DMS114 treated with DMSO at 0.1 percent for 48 hours (cell line): ENCODE measurements around the gene MAB21L1.

Source experiments
- DNase-seq: peaks from one replicate; lab custom pipeline; 2025; ENCODE audit not compliant: unreplicated experiment; lab: John Stamatoyannopoulos, UW

Gene MAB21L1

DNA sequence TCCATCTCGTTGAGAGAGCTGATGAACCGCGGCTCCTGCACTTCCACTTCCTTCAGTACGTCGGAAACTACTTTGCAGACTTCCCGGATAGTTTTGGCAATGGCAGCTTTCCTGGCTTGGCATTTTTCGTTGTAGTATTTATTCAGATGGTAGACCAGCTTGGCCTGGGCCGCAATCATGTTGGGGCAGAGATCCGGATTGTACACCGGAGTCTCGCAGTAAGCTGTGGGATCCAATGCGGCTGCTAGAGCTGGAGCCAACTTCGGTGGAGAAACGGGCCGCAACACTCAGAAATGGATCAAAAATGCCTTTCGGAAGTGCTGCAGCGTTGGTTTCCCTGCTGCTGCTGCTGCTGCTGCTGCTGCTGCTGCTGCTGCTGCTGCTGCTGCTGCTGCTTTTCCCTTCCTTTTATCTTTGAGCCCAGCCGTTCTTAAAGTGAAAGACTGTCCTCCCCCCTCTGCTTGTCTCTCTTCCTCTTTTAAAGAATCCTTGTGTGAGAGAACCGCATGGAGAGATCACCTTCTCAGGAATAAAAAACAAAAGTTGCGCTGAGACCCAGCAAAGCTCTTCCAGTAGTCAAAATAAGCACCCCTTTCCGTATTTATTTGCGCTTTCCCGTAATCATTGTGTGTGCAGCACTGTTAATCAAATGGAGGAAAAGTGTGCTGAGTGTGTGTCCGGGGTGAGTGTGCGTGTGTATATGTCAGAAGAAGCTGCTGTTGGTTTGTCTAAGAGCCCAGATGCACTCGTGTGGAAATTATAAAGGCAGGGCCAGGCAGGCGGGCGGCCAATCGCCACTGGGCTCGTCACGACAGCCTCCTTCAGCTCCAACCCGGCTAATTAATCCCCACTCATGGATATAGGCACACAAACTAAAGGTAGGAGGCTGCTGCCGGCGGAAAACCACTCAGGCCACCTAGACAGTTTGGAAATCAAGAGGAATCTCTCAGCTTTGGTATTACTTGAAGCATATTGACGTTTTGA is at the start of gene MAB21L1:
Gene MAB21L1, minus strand, starts transcription at position 730 of the 984 bp plus-strand sequence. Its CDS starts 551 bp downstream, at position 179.
- no peak for DNase-seq

DNA sequence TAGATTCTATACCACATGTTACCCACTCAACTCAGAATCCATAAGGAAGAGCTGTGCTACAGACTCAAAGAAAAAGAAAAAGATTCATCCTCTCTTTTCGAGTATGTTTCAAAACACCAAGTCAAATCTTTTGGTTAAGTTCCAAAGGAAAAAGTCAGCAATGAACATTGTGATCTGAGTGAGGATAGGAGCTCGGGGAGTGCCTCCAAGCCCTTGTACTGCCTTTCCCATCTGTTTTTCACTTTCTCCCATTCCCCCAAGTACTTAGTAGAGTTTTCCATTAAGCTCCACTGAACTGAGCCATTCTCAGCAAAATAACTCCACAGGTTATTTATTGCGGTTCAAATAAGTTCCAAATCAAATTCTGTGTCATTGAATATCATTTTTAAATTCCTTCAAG is 47.7 kb upstream of the MAB21L1 start:
- no peak for DNase-seq

DNA sequence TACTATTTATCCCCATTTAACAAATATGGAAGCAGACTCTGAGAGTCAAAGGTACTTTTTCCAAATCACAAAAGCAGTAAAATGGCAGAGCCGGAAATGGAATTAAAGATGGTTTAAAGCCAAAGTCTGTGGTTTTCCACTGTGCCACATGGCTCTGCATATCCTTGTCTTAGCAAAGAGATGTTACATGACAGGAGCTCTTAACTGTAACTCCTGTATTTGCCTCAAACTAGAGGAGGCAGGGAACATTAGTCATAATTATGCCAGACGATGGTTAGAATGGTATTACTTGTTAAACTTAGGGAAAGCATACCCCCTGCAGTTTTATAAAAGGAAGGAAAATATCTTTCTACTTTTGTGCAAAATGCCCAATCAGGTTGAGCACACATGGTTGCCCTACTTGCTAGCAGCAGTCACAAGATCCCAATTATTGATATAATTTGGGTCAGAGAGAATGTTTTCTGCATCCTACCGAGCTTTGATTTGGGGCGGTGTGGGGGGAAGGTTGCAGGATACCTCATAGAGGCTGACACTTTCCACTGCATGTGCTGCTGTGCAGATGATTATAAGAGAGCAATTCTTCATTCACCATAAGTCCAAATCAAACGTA is 42.0 kb upstream of the MAB21L1 start:
- DNase-seq = no peak

DNA sequence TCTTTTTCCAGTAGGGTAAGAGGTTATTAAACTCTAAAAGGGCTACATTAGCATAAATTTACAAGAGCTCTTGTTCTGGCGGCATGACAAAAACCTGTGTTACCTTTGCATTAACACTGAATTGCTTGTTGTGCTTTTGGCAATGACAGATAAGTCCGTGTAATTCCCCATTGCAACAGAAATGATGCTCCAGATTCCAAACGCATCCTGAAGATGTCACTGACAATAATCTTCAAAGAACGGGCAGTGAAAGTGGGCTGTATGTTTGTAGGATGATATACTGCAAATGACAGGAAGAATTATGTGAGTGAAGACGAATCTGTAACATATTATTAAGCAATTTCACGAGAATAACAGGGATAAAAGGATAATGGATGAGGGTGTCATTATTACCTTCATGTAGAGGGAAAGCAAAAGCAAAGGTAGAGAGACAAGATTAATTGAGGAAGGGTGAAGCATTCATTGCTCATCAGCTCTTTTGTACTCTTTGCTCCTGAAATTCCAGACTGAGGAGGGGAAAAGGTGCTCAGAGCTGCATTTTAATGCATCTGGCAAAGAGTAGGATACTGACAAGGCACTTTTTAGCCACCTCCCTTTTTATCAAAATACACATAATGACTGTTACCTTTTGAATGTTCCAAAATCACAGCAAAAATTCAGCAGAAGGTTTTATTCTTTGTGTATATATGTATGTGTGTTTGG is 38.5 kb upstream of the MAB21L1 start:
- DNase-seq = no peak

DNA sequence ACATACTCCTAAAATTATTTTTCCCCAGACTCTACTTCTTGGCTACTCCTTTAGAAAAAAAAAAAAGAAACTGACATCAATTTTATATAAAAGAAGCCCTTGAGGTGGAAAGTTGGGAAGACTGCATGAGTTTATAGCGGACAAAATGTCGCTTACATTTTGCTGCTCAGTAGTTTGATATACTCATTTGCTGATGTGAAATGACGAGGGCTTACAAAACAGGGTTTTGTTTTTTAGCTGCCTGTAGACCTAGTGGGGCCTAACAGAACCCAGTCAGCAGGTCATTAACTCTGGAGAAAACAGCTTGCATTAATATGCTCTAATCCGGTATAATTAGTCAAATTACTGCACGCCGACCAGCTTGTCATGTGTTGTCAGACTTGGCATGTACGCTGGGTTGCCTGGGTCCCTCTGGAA is 37.6 kb upstream of the MAB21L1 start:
- no peak for DNase-seq

DNA sequence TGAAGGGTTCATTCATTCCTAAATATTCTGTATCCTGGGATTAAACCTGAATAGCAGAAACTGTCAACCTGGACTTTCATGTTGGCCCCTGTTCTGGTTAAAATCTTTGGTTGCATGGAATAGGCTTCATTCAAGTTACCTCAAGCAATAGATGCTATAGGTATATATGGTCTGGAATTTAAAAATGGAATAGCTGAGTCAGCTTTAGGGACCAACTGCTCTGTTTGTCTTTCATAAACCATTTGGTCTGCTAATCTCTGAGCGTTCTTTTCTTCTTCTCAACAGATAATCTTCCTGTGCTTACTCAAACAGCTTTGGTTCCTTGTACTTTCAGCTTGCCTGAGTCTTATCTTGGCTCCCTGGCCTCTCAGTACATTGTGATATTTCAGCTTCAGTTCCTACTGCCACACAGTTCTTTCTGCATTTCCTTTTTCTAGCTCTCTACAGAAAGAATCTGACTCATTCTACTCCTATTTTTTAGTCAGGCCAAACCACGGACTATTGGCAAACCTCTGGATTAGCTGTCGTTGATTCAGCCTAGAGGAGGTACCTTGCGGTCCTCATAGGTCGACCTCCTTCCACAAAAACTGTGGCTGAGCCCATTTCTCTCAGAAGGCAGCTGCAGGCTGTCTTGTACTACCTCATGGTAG is 35.9 kb upstream of the MAB21L1 start:
- DNase-seq = no peak

DNA sequence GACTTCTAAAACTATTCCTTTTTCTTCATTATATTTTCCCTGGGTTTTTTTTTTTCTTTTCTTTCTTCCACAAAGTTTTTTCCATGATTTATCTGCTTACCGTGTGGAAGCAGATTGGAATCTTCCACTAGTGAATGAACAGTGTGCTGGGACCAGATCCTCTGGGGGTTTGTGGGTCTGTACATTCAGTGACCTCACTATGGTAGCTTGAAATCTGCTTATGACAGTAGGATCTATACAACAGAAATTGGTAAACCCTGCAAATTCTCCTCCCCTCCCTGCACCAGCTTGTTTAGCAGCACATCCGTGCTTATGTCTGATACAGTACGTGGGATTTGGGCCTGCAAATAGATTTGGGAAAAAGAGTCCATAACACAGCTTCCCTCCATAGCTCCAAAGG is 26.0 kb upstream of the MAB21L1 start:
- no peak for DNase-seq

DNA sequence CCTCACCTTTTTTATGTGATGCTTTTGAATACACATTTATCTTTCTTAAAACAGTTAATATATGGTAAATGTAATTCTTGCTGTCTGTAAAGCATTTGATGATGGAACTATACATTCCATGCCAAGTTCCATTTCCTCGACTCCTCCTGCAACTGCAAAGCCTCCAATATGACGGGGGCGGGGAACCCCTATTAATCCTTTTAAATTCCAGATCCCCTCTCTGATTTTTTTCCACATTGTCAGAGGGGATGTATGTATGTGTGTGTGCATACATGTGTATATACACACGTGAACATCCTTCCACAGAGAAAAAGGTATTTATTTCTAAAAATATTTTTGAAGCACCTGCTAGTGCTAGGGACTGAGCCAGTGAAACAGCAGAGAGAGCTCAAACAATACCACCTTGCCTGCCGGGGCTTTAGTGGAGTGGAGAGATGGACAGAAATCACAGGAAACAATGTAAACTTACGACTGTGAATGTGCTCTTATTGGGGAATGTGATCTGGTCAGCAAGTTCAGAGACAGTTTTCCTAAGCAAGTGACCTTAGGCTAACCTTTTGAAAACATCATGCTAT is 25.3 kb upstream of the MAB21L1 start:
- no peak for DNase-seq

DNA sequence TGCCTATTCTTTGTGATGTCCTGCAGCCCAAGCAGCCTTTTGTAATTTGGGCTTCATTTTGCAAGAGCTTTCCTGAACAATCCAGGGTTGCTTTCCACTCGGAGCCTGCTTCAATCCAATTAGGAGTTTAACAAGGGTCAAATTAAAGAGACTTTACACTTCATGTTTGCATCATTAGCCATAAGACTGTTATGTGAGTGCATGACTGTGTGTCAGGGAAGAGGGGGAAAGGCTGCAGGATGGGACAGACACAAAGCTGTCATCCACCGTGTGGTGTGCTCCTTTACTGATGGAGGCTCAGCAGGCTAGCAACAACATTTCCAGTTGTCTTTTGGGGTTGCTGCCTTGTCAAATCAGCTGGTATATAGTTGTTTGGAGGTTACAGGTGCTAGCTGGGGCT is 23.7 kb upstream of the MAB21L1 start:
- DNase-seq = no peak

DNA sequence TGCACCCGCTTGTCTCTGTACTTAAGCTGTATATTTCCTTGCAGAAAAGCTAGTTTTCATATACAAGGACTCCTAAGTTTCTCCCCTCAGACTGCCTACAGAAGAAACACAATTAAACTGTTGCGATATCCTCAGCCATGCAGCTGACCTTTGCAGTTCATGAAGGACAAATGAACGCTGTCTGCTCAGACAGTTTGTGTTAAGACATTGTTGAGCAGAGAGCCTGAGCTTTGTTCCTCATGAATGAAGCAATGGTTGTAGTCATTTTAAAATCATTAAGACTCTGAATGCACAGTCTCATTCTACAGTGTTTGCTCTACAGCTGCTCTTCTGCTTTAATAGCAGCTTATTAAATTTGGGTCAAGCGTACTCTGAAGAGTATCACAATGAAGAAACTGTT is 23.2 kb upstream of the MAB21L1 start:
- DNase-seq = no peak

DNA sequence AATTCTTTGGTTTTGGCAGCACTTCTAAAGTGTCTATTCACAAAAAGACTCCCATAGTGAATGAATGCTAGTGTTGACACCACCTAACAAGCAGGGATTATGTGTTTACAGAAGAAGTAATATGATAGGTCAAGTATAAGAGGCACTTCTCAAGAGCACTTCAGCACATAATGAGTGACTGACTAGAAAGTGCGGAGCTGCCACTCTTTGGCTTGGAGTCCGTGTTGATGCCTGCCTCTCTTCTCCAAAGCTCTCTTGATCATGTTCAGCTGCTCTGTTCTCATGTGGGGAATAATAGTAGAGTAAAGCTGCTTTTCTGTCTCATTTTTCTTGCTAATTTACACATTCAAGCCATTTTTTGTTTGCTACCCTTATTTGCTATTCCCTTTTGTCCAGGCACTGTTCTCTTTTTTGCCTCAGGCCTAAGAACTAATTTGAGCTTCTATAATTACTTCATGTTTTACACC is 22.7 kb upstream of the MAB21L1 start:
- no peak for DNase-seq

DNA sequence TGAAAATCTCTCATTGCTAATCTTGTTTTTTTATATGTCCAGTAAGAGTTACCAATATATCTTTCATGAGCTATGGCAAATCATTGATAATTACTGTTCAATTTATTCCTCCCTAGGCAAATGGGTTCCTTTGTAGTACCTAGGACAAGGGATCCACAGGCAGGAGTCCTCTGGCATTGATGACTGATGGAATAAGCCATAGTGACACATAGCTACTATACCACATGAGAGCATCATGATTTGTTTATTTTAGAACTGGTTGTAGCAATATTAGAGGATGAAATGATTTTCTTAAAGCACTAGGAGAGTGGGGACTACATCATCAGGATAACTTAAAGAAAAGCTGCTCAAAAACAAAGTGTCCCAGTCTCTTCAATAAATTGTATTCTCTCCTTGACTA is 21.7 kb upstream of the MAB21L1 start:
- DNase-seq = no peak

DNA sequence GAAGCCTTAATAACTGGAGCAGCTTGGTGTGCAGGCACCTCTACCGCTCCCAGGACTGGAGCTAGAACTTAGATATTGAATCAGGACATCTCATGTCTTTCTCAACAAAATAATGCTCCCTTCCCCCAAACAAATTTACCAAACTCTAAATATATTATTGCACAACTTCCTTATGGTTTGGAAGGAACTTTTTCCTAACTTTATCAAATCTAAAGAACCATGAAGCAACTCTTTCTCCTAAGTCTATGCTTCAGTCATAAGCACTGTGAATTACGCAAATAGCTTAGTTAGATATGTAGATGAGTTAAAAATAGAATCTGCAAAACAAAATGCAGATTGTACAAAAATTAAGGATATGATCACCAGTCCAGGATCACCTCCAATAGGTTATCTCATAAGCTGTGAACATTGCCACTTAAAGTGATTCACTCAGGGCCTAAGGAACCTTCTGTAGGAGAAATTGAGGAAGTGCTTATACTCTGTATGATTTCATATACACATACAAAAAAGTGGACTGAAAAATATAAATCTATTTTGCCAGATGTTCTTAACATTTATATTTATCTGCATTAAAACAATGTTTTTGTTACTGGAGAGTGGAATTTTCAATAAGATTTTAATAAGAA is 20.4 kb upstream of the MAB21L1 start:
- DNase-seq = no peak

DNA sequence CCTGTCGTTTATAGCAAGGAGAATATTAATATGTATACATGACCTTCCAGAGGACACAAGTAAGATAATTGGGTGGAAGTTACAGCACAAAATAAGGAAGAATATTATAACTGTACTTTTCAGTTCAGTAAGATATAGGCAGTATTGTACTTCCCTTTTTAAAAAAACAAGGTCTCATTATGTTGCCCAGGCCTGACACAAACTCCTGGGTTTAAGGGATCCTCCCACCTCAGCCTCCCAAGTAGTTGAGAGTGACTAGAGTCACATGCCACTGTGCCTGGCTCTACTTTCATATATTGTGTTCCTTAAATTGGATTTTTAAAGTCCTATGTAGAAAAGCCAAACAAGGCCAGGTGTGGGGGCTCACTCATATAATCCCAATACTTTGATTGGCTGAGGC is 19.5 kb upstream of the MAB21L1 start:
- DNase-seq = no peak

DNA sequence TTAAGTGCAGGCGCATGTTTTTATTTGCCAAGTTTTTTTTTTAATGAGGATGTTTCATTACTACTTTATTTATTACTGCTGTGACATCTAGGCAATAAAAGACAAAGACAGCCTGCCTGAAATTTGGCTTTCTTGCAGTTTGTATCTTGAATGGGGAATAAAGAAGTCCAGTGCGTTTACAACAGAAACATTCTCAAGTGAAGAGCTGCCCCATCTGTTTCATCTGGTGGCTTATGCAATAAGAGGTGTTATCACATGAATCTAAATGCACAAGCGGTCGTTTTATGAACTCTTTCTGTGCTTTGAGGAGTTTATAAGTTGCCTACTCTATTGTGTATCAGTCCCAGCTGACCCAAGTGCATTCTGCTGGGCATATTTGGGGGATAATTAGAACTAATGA is 12.6 kb upstream of the MAB21L1 start:
- DNase-seq = no peak

DNA sequence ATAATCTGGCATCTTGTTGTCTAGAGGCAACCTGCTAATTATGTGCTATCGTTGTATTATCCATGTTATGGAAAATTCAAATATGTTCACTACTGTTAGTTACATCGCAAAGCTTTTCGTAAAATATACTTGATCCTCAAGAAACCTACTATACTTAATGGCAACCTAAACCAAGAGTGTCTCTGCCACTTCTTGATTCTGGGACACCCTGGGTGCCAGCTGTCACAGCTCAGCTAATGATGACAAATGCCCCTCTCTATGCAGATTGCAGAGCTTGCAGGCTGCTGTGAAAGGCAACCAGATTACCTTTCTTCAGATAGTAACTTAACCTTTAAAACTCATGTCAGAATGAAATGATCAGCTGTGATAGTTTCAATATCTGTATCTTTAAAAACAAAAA is 8.9 kb upstream of the MAB21L1 start:
- DNase-seq = no peak

DNA sequence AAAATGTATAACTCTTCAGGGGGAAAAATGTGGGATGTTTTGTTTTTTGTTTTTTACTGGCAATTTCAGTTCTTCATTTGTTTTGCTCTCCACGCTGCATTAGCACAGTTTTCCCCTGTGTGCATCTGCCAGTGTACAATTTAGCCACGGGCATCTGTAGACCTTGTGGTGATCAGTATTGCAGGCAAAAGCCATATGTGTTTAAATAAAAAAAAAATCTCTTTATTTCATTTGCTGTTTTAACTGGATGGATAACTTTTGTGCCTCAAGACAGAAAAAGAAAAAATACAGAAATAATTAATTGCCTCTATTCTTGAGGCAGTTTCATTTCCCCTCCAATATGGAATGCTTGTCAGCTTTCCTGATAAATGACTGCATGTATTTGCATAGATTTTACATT is 7.9 kb upstream of the MAB21L1 start:
- DNase-seq = no peak

DNA sequence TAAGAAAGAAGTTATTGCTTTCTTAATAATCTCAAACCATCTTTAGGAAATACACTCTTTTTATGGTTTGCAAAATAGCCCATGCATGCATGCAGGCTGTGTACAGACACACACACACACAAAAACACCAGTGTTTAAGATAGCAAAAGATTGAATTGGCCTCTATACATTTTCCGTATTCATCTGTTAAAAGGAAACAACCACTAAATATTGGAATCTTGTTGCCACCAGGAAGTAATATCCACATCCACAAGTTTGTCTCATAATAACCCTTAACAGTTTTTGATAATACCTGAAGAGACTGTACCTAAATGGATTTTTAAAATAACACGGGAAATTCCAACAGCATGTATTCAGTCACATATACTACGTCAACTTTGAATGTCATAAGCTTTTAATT is 7.3 kb upstream of the MAB21L1 start:
- DNase-seq = no peak

DNA sequence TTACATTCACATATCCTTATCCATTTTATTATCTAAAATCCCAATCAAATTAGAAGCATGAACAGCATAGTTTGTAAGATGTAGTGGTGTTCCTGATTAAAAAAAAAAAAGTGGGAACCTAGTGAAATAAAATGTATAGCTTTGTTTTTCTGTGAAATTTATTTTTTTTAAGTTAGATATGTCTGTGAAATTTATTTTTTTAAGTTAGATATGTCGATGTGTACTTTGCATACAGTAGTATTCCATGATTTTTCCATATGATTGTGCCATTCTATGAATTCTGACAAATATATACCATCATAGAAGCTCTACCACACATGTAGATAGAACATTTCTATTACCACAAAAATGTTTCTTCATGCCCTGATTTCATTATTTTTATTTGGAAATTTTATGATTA is 6.0 kb upstream of the MAB21L1 start:
- DNase-seq = no peak

DNA sequence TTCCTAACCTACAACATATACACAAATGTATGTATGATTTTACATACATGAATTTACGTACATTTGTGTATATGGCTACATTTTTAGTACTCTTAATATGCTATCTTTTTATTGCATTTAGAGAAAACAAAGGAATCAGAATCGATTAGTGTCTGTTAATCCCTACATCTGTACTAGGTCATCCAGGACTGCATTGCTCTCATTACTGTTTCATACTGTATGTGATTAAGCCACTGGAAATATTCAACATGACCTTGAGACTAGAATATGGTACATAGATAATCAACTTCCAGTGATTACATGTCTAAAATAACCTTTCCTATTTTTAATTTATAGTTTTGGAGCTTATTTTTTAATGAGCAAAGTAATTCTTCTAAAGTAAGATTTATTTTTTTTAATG is 5.3 kb upstream of the MAB21L1 start:
- DNase-seq = no peak
